H1 (cell line): Measurements from ENCODE around the gene SPARC. TPM values are rescaled to one million over a fixed set of nuclear protein-coding genes. Genes with fewer than 3 reads are reported as not detected.

Experiments
- CTCF ChIA-PET: fragments of 300-600 bp; sonication (Branson Sonifier 250); formaldehyde crosslinking; loops from one replicate; lab custom pipeline; 2021; ENCODE audit not compliant: partially characterized antibody; lab: Charles Lee
- POLR2A ChIA-PET: fragments of 300-600 bp; sonication (Branson Sonifier 250); formaldehyde crosslinking; loops from one replicate; lab custom pipeline; 2021; ENCODE audit warnings: inconsistent platforms; ENCODE audit not compliant: partially characterized antibody; lab: Charles Lee
- DNase-seq, 2 experiments: peaks; one replicate each; pipeline versions ENCODE4 v3.0.0 to v3.0.0-alpha.2; 2010 to 2022; ENCODE audit warnings: low spot score in 2 of 2, low read depth in 1 of 2, mixed read lengths in 1 of 2
- FAIRE-seq: peaks from 2 replicates; lab custom pipeline; 2011; peaks lifted over from hg19 to GRCh38; lab: Jason Lieb, UNC
- H2AFZ ChIP-seq: 2 replicates; pipeline ENCODE4 v1.8.1; 2012; ENCODE audit warnings: low read length, inconsistent platforms
- H2AK5ac ChIP-seq: 2 replicates; pipeline ENCODE4 v1.6.1; 2013; ENCODE audit warnings: low read depth, low read length
- H2BK120ac ChIP-seq: replicated peaks from 2 replicates; pipeline ENCODE3; 2013; ENCODE audit warnings: low read depth, low read length, inconsistent platforms
- H2BK12ac ChIP-seq: 2 replicates; pipeline ENCODE4 v1.6.1; 2013; ENCODE audit warnings: low read depth, low read length
- H2BK15ac ChIP-seq: 2 replicates; pipeline ENCODE4 v1.6.1; 2013; ENCODE audit warnings: low read length
- H2BK20ac ChIP-seq: 2 replicates; pipeline ENCODE4 v1.6.1; 2013; ENCODE audit warnings: low read length
- H2BK5ac ChIP-seq: 2 replicates; pipeline ENCODE4 v1.6.1; 2013; ENCODE audit warnings: low read depth, low read length
- H3K14ac ChIP-seq: 2 replicates; pipeline ENCODE4 v1.6.1; 2013; ENCODE audit warnings: inconsistent platforms; ENCODE audit not compliant: insufficient read length
- H3K18ac ChIP-seq: 2 replicates; pipeline ENCODE4 v1.6.1; 2013; ENCODE audit warnings: low read length; ENCODE audit errors: extremely low read depth
- H3K23ac ChIP-seq: 2 replicates; pipeline ENCODE4 v1.6.1; 2013; ENCODE audit warnings: inconsistent platforms; ENCODE audit not compliant: insufficient read length
- H3K23me2 ChIP-seq: 2 replicates; pipeline ENCODE4 v1.6.1; 2013; ENCODE audit warnings: low read depth, low read length
- H3K27ac ChIP-seq: 2 replicates; pipeline ENCODE4 v1.6.1; 2011; ENCODE audit warnings: low read depth, low read length, inconsistent platforms
- H3K27me3 ChIP-seq, 4 experiments: replicated peaks in 1 of 4; 1 replicate in 1 of 4; 2 replicates in 3 of 4; pipeline versions ENCODE4 v1.6.1 to v1.8.1; 2011 to 2013; ENCODE audit warnings: low read length in 3 of 4, mild to moderate bottlenecking in 3 of 4, inconsistent platforms in 2 of 4, mixed read lengths in 2 of 4, moderate library complexity in 1 of 4; ENCODE audit not compliant: control insufficient read depth in 3 of 4, insufficient read depth in 3 of 4; ENCODE audit errors: extremely low read depth in 1 of 4
- H3K36me3 ChIP-seq, 4 experiments: 2 replicates each; pipeline versions ENCODE4 v1.6.1 to v1.8.1; 2011 to 2013; ENCODE audit warnings: mild to moderate bottlenecking in 4 of 4, low read length in 3 of 4, moderate library complexity in 2 of 4, control low read depth in 1 of 4, inconsistent platforms in 1 of 4; ENCODE audit not compliant: insufficient read depth in 4 of 4, control insufficient read depth in 2 of 4
- H3K4ac ChIP-seq: replicated peaks from 2 replicates; pipeline ENCODE3; 2013; ENCODE audit warnings: low read length, low read depth, mixed read lengths, inconsistent platforms; ENCODE audit not compliant: insufficient read length
- H3K4me1 ChIP-seq, 4 experiments: replicated peaks in 1 of 4; 1 replicate in 1 of 4; 2 replicates in 3 of 4; pipeline versions ENCODE4 v1.6.1 to v1.8.1; 2011 to 2013; ENCODE audit warnings: low read length in 3 of 4, inconsistent platforms in 2 of 4, mixed read lengths in 1 of 4; ENCODE audit not compliant: insufficient read depth in 4 of 4, control insufficient read depth in 3 of 4
- H3K4me2 ChIP-seq, 2 experiments: 2 replicates each; pipeline versions ENCODE4 v1.6.1 to v1.8.1; 2011 to 2013; ENCODE audit warnings: low read depth in 2 of 2, low read length in 2 of 2, control low read depth in 1 of 2, inconsistent platforms in 1 of 2, mild to moderate bottlenecking in 1 of 2; ENCODE audit not compliant: insufficient read depth in 1 of 2
- H3K4me3 ChIP-seq, 4 experiments: fragments of 200-600, 300-600 bp in 1 of 4; sonication (generic), shearing (Covaris generic), sonication (Bioruptor Twin) in 1 of 4; 2 replicates each; pipeline versions ENCODE4 v1.5.1 to v1.8.1; 2011 to 2016; ENCODE audit warnings: low read length in 4 of 4, low read depth in 3 of 4, control low read depth in 2 of 4, inconsistent platforms in 2 of 4, mild to moderate bottlenecking in 2 of 4, mixed read lengths in 1 of 4, moderate library complexity in 1 of 4; ENCODE audit not compliant: insufficient read depth in 2 of 4; ENCODE audit errors: extremely low read depth in 1 of 4
- H3K56ac ChIP-seq: replicated peaks from 2 replicates; pipeline ENCODE3; 2013; ENCODE audit warnings: low read depth, mild to moderate bottlenecking, mixed read lengths, low read length, inconsistent platforms; ENCODE audit not compliant: insufficient read length
- H3K79me1 ChIP-seq: 2 replicates; pipeline ENCODE4 v1.6.1; 2013; ENCODE audit warnings: low read depth, low read length, control low read depth
- H3K79me2 ChIP-seq, 2 experiments: 2 replicates each; pipeline versions ENCODE4 v1.6.1 to v1.8.1; 2012 to 2013; ENCODE audit warnings: low read length in 2 of 2, mild to moderate bottlenecking in 2 of 2, inconsistent platforms in 1 of 2; ENCODE audit not compliant: insufficient read depth in 2 of 2, control insufficient read depth in 1 of 2
- H3K9ac ChIP-seq, 4 experiments: replicated peaks in 1 of 4; 1 replicate in 1 of 4; 2 replicates in 3 of 4; pipeline versions ENCODE4 v1.6.1 to v1.8.1; 2011 to 2013; ENCODE audit warnings: low read depth in 3 of 4, low read length in 3 of 4, control low read depth in 2 of 4, mild to moderate bottlenecking in 2 of 4, moderate library complexity in 2 of 4, inconsistent platforms in 1 of 4; ENCODE audit errors: extremely low read depth in 1 of 4
- H3K9me3 ChIP-seq, 2 experiments: 2 replicates each; pipeline versions ENCODE4 v1.6.1 to v1.8.1; 2012 to 2013; ENCODE audit warnings: mild to moderate bottlenecking in 2 of 2, moderate library complexity in 2 of 2, control low read depth in 1 of 2, inconsistent platforms in 1 of 2, low read depth in 1 of 2, low read length in 1 of 2, mixed read lengths in 1 of 2; ENCODE audit not compliant: insufficient read depth in 2 of 2
- H4K20me1 ChIP-seq, 2 experiments: replicated peaks in 1 of 2; 2 replicates each; pipeline versions ENCODE3 to v1.8.1; 2011 to 2013; ENCODE audit warnings: inconsistent platforms in 2 of 2, low read length in 2 of 2, mild to moderate bottlenecking in 1 of 2; ENCODE audit not compliant: insufficient read depth in 2 of 2, control insufficient read depth in 1 of 2
- H4K5ac ChIP-seq: 2 replicates; pipeline ENCODE4 v1.6.1; 2013; ENCODE audit warnings: low read length, low read depth, mixed read lengths, inconsistent platforms; ENCODE audit not compliant: insufficient read length
- H4K8ac ChIP-seq: 2 replicates; pipeline ENCODE4 v1.8.0; 2013; ENCODE audit warnings: mild to moderate bottlenecking, moderate library complexity, low read length, inconsistent platforms; ENCODE audit not compliant: insufficient read depth; ENCODE audit errors: extremely low read depth
- H4K91ac ChIP-seq: replicated peaks from 2 replicates; pipeline ENCODE3; 2013; ENCODE audit warnings: low read length, mixed read lengths, inconsistent platforms; ENCODE audit not compliant: insufficient read length
- BCL11A ChIP-seq, 2 experiments: IDR thresholded peaks; one replicate each; pipeline ENCODE4 v1.6.1; 2011; ENCODE audit warnings: low read depth in 2 of 2, low read length in 2 of 2, mild to moderate bottlenecking in 2 of 2
- EZH2 ChIP-seq: fragments of 200-600 bp; sonication (generic); IDR thresholded peaks from 2 replicates; pipeline ENCODE4 v1.7.1; 2012; ENCODE audit warnings: low read depth, mild to moderate bottlenecking, moderate library complexity, low read length, inconsistent platforms; ENCODE audit not compliant: severe bottlenecking
- FOSL1 ChIP-seq: IDR thresholded peaks from 2 replicates; pipeline ENCODE4 v1.6.1; 2011; ENCODE audit warnings: mild to moderate bottlenecking, low read depth, low read length, moderate library complexity; ENCODE audit not compliant: insufficient read depth
- GABPA ChIP-seq: IDR thresholded peaks from 2 replicates; pipeline ENCODE4 v1.6.1; 2011; ENCODE audit warnings: mild to moderate bottlenecking, low read length, moderate library complexity, borderline replicate concordance; ENCODE audit not compliant: insufficient read depth
- RAD21 ChIP-seq, 2 experiments: IDR thresholded peaks in 1 of 2; conservative IDR thresholded peaks in 1 of 2; 2 replicates each; pipeline ENCODE4 v1.6.1; 2011; ENCODE audit warnings: low read depth in 2 of 2, low read length in 2 of 2, improper control_type of control experiment in 1 of 2, inconsistent platforms in 1 of 2, mild to moderate bottlenecking in 1 of 2, moderate library complexity in 1 of 2
- SAP30 ChIP-seq: fragments of 300-600 bp; sonication (generic); IDR thresholded peaks from 2 replicates; pipeline ENCODE4 v1.7.1; 2012; ENCODE audit warnings: low read length, moderate library complexity, mild to moderate bottlenecking, inconsistent platforms; ENCODE audit not compliant: insufficient read depth, insufficient replicate concordance
- TAF1 ChIP-seq: IDR thresholded peaks from 2 replicates; pipeline ENCODE4 v1.6.1; 2011; ENCODE audit warnings: mild to moderate bottlenecking, low read depth, low read length
- TEAD4 ChIP-seq: IDR thresholded peaks from 2 replicates; pipeline ENCODE4 v1.6.1; 2012; ENCODE audit warnings: low read depth, low read length, inconsistent platforms, mixed read lengths
- WGBS, 2 experiments: shearing (Covaris generic) in 1 of 2; methylation state at CpG; one replicate each; pipeline versions ENCODE4 v1.1.6 to v1.1.7; 2013 to 2015; ENCODE audit warnings: low lambda C conversion rate in 2 of 2, mixed read lengths in 2 of 2, inconsistent platforms in 1 of 2, low coverage in 1 of 2, missing lambda C conversion rate in 1 of 2; ENCODE audit not compliant: insufficient replicate concordance in 2 of 2, insufficient coverage in 1 of 2, insufficient read length in 1 of 2; ENCODE audit errors: extremely low coverage in 1 of 2, missing lambda C conversion rate in 1 of 2; 5-methylcytosine and 5-hydroxymethylcytosine counted together
- polyA plus RNA-seq, 7 experiments: library from polyadenylated mRNA; depleted of rRNA in 3 of 7; stranded (reverse) in 5 of 7; unstranded in 2 of 7; fragments of >200 nt in 5 of 7; fragments of 200-250 nt in 2 of 7; gene quantifications; 1 replicate in 5 of 7; 2 replicates in 1 of 7; 4 replicates in 1 of 7; pipeline versions ENCODE4 v1.2.1 to v1.2.3, GENCODE V29; 2011 to 2013; ENCODE audit warnings: missing spikeins in 2 of 7, mixed read lengths in 2 of 7
- total RNA-seq: library from RNA; stranded (reverse); fragmentation: NEBNext Ultra II Directional; extraction: Animal tissue kit (Norgen Biotek cat#: 25700); gene quantifications from 2 replicates; pipeline ENCODE4 v1.2.1, GENCODE V29; 2021
- TF ChIP-seq, protein P1 (sequence below), 3 experiments: IDR thresholded peaks; 1 replicate in 2 of 3; 2 replicates in 1 of 3; pipeline versions ENCODE4 v1.5.1 to v1.6.1; 2011; ENCODE audit warnings: low read length in 3 of 3, mild to moderate bottlenecking in 3 of 3, inconsistent platforms in 2 of 3, low read depth in 1 of 3, moderate library complexity in 1 of 3; ENCODE audit not compliant: insufficient read depth in 1 of 3; ENCODE audit errors: control extremely low read depth in 1 of 3
- TF ChIP-seq, protein P2 (sequence below): IDR thresholded peaks from 2 replicates; pipeline ENCODE4 v1.6.1; 2012; ENCODE audit warnings: inconsistent platforms

Gene SPARC
- total and polyA plus RNA-seq, 2 of the 8 experiments (the other 6 are each of a cell fraction or from before 2014, with no cell fraction given): 375 to 438 TPM

DNA sequence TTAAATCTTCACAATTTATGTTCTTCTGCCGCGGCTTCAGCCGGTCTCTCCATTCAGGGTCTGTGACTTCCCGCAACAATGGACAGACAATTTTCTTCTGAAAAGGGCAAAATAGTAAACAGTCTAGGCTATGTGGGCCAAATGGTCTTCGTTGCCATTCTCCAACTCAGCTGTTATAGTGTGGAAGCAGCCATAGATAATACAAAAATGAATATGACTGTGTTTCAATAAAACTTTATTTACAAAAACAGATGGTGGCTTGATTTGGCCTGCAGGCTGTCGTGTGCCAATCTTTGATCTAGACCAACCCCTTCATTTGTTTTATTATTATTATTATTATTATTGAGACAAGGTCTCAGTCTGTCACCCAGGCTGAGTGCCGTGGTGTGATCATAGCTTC, 43.7 kb upstream of the SPARC start:
- Histone ChIP-seq H2BK15ac (no peak overlapping the region), H3K14ac (no peak overlapping the region), H3K23ac (no peak overlapping the region), H2AFZ (no peak overlapping the region), H4K20me1 (no peaks in the 10 kb centered on the region), H3K4me2 (no peak overlapping the region), H3K4me1 (peaks cover 0 to 7% (median 3%) of the 10 kb centered on the region in 4 experiments; a peak in 3 of 7 replicates), H3K27ac (no peak overlapping the region), H3K9ac (no peak overlapping the region), H3K4me3 (0 out of 8 replicates have a peak overlapping the region, but pooled peaks of 1 of the 4 experiments have one; percentile 9), H3K9me3 (peaks cover 13 to 19% of the 10 kb centered on the region in 2 experiments), H3K36me3 (peaks cover 0 to 8% (median 0%) of the 10 kb centered on the region in 4 experiments; a peak in 3 of 8 replicates), H2BK12ac (no peak overlapping the region), H3K27me3 (no peaks in the 10 kb centered on the region), H3K23me2 (peaks cover 2% of the 10 kb centered on the region; the same call in 1 of the 2 replicates), H3K18ac (no peak overlapping the region), H3K4ac (no peak overlapping the region), H2BK5ac (no peak overlapping the region), H4K5ac (no peak overlapping the region), H2BK20ac (no peak overlapping the region), H3K79me1 (no peaks in the 10 kb centered on the region), H4K91ac (no peak overlapping the region), H2AK5ac (no peak overlapping the region), H3K79me2 (no peaks in the 10 kb centered on the region), H3K56ac (no peak overlapping the region), H4K8ac (no peak overlapping the region), H2BK120ac (no peak overlapping the region)
- FAIRE-seq (no peak), DNase-seq (no peak)
- 93% methylated on average over 7 of the region's 7 CpGs; no CpG with 5 or more reads in 1 of the 2 experiments for WGBS, 2 experiments
- CTCF ChIA-PET: interaction anchor here (1.1 to 38.0 kb wide), 4 partner anchors 10 to 66 kb away, joined by 3 to 991 read pairs (median 112); no protein-coding TSS in a partner anchor
- POLR2A ChIA-PET: no interaction called here
- TF ChIP-seq BCL11A (IDR thresholded peaks at IDR 0.05; ENCODE audit: low read depth in 2 of 2, low read length in 2 of 2): no peak
- TF ChIP-seq, protein P1, sequence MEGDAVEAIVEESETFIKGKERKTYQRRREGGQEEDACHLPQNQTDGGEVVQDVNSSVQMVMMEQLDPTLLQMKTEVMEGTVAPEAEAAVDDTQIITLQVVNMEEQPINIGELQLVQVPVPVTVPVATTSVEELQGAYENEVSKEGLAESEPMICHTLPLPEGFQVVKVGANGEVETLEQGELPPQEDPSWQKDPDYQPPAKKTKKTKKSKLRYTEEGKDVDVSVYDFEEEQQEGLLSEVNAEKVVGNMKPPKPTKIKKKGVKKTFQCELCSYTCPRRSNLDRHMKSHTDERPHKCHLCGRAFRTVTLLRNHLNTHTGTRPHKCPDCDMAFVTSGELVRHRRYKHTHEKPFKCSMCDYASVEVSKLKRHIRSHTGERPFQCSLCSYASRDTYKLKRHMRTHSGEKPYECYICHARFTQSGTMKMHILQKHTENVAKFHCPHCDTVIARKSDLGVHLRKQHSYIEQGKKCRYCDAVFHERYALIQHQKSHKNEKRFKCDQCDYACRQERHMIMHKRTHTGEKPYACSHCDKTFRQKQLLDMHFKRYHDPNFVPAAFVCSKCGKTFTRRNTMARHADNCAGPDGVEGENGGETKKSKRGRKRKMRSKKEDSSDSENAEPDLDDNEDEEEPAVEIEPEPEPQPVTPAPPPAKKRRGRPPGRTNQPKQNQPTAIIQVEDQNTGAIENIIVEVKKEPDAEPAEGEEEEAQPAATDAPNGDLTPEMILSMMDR (IDR thresholded peaks at IDR 0.05; ENCODE audit: control extremely low read depth in 1 of 3, insufficient read depth in 1 of 3, low read depth in 1 of 3, low read length in 3 of 3): no peak
- TF ChIP-seq TEAD4: no peak
- no peak for TF ChIP-seq EZH2
- no peak for TF ChIP-seq TAF1
- TF ChIP-seq, protein P2, sequence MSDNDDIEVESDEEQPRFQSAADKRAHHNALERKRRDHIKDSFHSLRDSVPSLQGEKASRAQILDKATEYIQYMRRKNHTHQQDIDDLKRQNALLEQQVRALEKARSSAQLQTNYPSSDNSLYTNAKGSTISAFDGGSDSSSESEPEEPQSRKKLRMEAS: no peak
- no peak for TF ChIP-seq FOSL1
- TF ChIP-seq GABPA: no peak
- TF ChIP-seq SAP30: no peak
- TF ChIP-seq RAD21 (IDR thresholded peaks at IDR 0.05 in 1 of 2, conservative IDR thresholded peaks at IDR 0.05 in 1 of 2; ENCODE audit: low read depth in 2 of 2, low read length in 2 of 2): no peak
